Bronchial epithelial cell (primary cell): ENCODE data around the gene SHISA9. TPM values are rescaled to one million over a fixed set of nuclear protein-coding genes. Genes with fewer than 3 reads are reported as not detected.

Experiments used
- DNase-seq: peaks from one replicate; pipeline ENCODE4 v3.0.0-alpha.2; 2010; ENCODE audit warnings: low read depth
- FAIRE-seq: peaks from 2 replicates; lab custom pipeline; 2011; peaks lifted over from hg19 to GRCh38; lab: Jason Lieb, UNC
- H3K27me3 ChIP-seq: 2 replicates; pipeline ENCODE4 v1.5.1; 2011; ENCODE audit warnings: low read length; ENCODE audit not compliant: control insufficient read depth, insufficient read depth
- H3K36me3 ChIP-seq: 2 replicates; pipeline ENCODE4 v1.5.1; 2011; ENCODE audit warnings: low read length; ENCODE audit not compliant: control insufficient read depth, insufficient read depth
- H3K4me3 ChIP-seq: 2 replicates; pipeline ENCODE4 v1.5.1; 2011; ENCODE audit warnings: mild to moderate bottlenecking, low read depth, low read length, control low read depth
- total RNA-seq: library from RNA; depleted of rRNA; stranded (reverse); fragments of >200 nt; gene quantifications from 2 replicates; pipeline ENCODE4 v1.2.1, GENCODE V29; 2014
- TF ChIP-seq, protein P1 (sequence below): IDR thresholded peaks from 2 replicates; pipeline ENCODE4 v1.5.1; 2011; ENCODE audit warnings: mild to moderate bottlenecking, moderate library complexity, low read length, control low read depth, inconsistent platforms; ENCODE audit not compliant: insufficient read depth, severe bottlenecking

The SHISA9 gene
- total RNA-seq, 1 donor from 2014 or later = under 0.01 TPM

DNA sequence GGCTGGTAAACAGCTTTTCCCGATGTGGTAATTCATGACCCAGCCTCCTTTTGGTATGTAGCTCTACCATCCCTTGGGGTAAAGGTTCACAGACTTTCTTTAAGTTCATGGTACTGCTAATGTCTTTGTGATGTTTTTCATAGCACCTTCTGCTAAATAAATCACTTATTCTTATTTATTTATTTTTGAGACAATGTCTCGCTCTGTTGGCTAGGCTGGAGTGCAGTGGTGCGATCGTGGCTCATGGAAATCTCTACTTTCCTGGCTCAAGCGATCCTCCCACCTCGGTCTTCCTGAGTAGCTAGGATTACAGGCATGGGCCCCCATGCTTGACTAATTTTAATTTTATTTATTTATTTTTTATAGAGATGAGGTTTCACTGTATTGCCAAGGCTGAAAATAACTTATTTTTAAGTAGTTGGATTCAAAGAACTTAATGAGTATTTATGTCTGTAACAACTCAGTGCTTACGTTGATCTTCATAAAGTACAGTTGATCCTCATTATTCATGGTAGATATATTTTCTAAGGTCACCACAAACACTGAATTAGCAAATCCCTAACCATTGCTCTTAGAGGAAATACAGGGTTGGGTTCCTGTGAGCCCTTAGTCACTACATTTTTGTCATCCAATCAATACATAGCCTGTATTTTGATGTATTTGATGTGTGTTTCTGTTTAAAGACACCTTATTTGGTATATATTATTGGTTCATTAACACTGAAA is 97.1 kb downstream of the SHISA9 start:
- no peak overlapping the region for H3K4me3 ChIP-seq
- no peak for FAIRE-seq
- H3K27me3 ChIP-seq = no peaks in the 10 kb centered on the region
- no peak for DNase-seq
- TF ChIP-seq, protein P1, sequence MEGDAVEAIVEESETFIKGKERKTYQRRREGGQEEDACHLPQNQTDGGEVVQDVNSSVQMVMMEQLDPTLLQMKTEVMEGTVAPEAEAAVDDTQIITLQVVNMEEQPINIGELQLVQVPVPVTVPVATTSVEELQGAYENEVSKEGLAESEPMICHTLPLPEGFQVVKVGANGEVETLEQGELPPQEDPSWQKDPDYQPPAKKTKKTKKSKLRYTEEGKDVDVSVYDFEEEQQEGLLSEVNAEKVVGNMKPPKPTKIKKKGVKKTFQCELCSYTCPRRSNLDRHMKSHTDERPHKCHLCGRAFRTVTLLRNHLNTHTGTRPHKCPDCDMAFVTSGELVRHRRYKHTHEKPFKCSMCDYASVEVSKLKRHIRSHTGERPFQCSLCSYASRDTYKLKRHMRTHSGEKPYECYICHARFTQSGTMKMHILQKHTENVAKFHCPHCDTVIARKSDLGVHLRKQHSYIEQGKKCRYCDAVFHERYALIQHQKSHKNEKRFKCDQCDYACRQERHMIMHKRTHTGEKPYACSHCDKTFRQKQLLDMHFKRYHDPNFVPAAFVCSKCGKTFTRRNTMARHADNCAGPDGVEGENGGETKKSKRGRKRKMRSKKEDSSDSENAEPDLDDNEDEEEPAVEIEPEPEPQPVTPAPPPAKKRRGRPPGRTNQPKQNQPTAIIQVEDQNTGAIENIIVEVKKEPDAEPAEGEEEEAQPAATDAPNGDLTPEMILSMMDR = no peak
- no peaks in the 10 kb centered on the region for H3K36me3 ChIP-seq

DNA sequence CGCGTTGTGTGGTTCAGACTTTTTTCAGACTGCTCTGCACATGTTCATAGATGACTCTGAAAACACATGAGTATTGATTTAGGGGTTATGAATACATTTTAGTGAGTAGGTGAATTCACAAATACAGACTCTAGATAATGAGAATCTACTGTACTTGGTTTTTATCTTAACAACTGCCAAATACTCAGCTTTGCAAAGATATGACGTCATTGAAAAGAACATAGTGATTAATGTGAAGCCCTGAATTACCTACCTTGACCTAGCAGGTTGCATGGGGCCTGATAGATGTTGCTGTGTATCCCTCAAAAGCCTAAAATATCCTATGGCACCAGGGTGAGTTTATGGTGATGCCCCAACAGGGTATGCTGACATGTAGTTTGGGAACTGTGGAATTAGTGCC is 98.0 kb downstream of the SHISA9 start:
- FAIRE-seq (no peak), DNase-seq (no peak)
- H3K27me3 ChIP-seq = no peaks in the 10 kb centered on the region
- H3K36me3 ChIP-seq = no peaks in the 10 kb centered on the region
- TF ChIP-seq, protein P1 = no peak
- no peak overlapping the region for H3K4me3 ChIP-seq

DNA sequence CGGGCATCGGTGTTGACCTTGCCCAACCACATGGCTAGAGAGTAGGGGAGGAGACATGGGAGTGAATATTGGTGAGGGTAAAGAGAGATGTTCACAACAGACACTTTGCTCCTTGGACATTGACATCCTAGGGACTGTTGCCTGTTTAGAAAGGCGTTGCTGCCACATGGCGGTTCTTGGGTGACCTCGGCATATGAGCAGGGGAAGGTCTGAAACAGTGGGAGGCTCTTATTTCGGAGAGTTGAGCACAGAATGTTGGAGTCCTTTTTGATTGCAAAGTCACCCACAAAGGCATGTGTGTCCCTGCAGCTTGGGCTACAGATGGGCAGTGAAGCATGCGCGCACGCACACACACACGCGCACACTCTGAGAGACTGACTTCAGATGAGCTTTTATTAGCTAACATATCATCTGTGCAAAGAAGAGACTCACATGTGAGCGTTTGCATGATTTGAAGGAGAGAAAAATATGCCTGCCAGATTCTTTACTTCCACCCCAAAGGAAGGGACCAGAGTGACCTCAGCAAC is 104.4 kb downstream of the SHISA9 start:
- FAIRE-seq = no peak
- H3K27me3 ChIP-seq = no peaks in the 10 kb centered on the region
- TF ChIP-seq, protein P1 = no peak
- no peak overlapping the region for H3K4me3 ChIP-seq
- DNase-seq = no peak
- H3K36me3 ChIP-seq = no peaks in the 10 kb centered on the region

DNA sequence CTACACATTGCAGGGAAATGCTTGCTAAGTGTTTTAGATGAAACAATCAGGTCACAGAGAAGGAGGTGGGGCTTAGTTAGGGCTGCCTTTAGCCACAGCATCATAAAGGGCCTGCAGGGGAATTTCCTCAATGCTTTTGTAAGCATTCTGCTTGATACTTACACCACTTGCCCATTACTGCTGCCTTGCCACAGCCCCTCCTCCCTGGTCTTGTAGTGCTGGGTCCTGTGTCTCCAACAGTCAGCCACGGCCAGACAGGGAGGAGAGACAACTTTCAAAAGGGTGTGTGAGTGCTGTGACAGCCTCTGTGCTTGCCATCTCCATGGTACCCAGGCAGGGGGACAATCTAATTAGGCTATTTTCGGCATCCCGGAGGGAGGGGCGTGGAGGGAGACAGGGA is 111.2 kb downstream of the SHISA9 start:
- TF ChIP-seq, protein P1 = no peak
- FAIRE-seq = no peak
- Histone ChIP-seq H3K4me3 (no peak overlapping the region), H3K36me3 (no peaks in the 10 kb centered on the region), H3K27me3 (no peaks in the 10 kb centered on the region)
- DNase-seq = no peak

DNA sequence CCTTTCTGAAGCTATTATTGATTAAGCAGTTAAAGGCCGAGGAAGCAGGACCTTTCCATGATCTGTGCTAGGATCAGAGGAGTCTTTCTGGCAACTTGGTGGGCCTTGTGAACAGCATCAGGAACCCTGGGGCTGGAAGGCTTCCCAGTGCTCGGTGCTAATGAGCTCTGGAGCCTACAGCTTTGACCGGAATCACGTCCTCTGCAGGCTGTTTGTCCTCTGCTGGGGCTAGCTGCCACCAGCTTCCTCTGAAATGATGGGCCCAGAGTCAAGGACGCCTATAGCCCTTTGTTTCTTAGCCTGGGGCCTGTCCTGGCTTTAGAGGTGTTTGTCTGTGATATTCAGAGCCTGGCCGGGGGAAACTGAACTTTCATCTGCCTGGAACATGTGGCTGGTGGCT is 111.6 kb downstream of the SHISA9 start:
- Histone ChIP-seq H3K4me3 (no peak overlapping the region), H3K36me3 (no peaks in the 10 kb centered on the region), H3K27me3 (no peaks in the 10 kb centered on the region)
- FAIRE-seq = no peak
- DNase-seq = no peak
- TF ChIP-seq, protein P1 = no peak
